Cardiac fibroblast (primary cell): Measurements from ENCODE around the gene EEFSEC.
A peak's percentile ranks its signal among the peaks of the same experiment; 100 is the strongest.

Experiments
- DNase-seq, 2 donors: peaks; one replicate each; pipeline versions ENCODE4 v3.0.0 to v3.0.0-alpha.2; 2010; ENCODE audit warnings: low read depth in 2 of 2
- H3K4me3 ChIP-seq, 2 donors: replicated peaks in 1 of 2; 1 replicate in 1 of 2; 2 replicates in 1 of 2; pipeline ENCODE4 v1.5.1; 2011; ENCODE audit warnings: low read depth in 2 of 2, low read length in 2 of 2, mild to moderate bottlenecking in 2 of 2, moderate library complexity in 1 of 2
- TF ChIP-seq, protein P1 (sequence below): IDR thresholded peaks from one replicate; pipeline ENCODE4 v1.5.1; 2011; ENCODE audit warnings: low read depth, mild to moderate bottlenecking, low read length, inconsistent platforms

EEFSEC gene

GRCh38 chr3:128273841-128274573 lies 120.7 kb downstream of the EEFSEC start:
- H3K4me3 ChIP-seq: no peak overlapping the region
- DNase-seq: no peak
- TF ChIP-seq, protein P1, sequence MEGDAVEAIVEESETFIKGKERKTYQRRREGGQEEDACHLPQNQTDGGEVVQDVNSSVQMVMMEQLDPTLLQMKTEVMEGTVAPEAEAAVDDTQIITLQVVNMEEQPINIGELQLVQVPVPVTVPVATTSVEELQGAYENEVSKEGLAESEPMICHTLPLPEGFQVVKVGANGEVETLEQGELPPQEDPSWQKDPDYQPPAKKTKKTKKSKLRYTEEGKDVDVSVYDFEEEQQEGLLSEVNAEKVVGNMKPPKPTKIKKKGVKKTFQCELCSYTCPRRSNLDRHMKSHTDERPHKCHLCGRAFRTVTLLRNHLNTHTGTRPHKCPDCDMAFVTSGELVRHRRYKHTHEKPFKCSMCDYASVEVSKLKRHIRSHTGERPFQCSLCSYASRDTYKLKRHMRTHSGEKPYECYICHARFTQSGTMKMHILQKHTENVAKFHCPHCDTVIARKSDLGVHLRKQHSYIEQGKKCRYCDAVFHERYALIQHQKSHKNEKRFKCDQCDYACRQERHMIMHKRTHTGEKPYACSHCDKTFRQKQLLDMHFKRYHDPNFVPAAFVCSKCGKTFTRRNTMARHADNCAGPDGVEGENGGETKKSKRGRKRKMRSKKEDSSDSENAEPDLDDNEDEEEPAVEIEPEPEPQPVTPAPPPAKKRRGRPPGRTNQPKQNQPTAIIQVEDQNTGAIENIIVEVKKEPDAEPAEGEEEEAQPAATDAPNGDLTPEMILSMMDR: no peak

DNA sequence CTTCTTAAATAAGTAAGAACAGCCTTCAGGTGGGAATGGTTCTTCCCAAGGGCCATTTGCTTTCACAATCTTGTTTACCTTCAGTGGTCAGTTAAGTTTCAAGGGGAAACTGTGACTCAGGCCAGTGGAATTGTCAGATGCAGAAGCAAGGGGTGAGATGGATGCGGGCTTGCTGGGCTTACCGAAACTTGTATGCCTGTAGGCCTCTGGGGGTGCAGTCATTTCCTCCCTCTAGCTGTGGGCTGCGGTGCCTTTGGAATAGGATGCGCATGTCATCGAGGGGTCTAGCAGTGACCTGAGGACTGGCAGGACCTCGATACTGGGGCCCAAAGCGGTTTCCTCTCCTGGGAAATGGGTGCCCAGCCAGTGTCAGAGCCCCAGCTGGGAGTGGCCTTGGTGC lies 121.6 kb downstream of the EEFSEC start:
- peak; percentile 78 to 95 for DNase-seq

GRCh38 chr3:128275316-128276145 lies 122.2 kb downstream of the EEFSEC start:
- TF ChIP-seq, protein P1: no peak
- no peak overlapping the region for H3K4me3 ChIP-seq
- DNase-seq: peak in 1 of 2 donors; percentile 14

More for the DNA sequence above, 121.6 kb downstream of the EEFSEC start:
- TF ChIP-seq, protein P1: peak; percentile 29
- H3K4me3 ChIP-seq: no peak overlapping the region

DNA sequence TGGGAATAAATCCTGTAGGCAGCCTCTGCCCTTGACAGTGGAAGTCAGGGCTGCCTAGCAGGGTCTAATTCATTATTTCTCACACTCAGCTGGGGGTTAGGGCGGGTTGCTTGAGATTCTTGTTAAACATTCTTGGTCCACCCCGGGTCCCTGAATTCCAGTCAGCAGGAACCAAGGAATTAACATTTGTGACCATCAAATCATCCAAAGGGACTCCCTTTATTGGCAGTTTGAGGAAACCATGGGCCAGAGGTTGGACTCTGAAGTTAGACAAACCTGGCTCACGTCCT lies 122.8 kb downstream of the EEFSEC start:
- no peak overlapping the region for H3K4me3 ChIP-seq
- no peak for DNase-seq
- TF ChIP-seq, protein P1: no peak

DNA sequence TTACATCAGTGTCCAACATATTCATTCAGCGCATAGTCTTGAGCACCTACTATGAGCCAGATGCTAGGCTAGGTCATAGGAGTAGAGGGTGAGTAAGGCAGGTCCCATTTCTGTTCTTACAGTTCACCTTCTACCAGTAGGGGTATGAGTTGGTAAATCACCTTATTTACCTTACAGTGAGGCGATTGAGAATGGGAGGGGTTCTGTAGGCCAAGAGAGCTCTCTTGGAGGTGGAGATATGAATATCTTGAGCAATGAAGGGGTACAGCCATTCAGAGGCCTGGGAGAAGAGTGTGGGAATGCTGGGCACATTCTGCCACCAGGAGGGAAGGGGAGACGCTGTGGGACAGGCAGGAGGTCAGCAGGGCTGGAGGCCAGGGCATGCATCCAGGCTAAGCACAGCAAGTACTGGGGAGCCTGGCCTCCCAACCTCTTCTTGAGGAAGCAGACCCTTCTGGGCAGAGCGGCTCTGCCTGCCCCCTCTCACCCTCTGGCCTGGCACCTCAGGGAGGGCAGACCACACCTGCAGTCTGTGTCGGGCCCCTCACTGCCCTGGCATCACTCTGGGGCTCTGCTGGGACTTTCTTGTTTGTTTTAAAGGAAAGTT lies 123.4 kb downstream of the EEFSEC start:
- no peak overlapping the region for H3K4me3 ChIP-seq
- TF ChIP-seq, protein P1: no peak
- DNase-seq: no peak

- no peak overlapping the region for H3K4me3 ChIP-seq
- no peak for DNase-seq
- TF ChIP-seq, protein P1: no peak
Measured at GRCh38 chr3:128277378-128278069, 124.2 kb downstream of the EEFSEC start.
